HL-60/S4 (cell line): ENCODE results near the gene ZNF567.
"Not testable (repeated sequence)": the region's sequence is repeated elsewhere in the genome, so short reads cannot be mapped to it uniquely, and the experiment has no call there.

ENCODE experiments used
- in situ Hi-C: fragments of 300-500 bp; cut with MboI; formaldehyde crosslinking; loops from 2 replicates; pipeline ENCODE4 v1.14.3; 2022; ENCODE audit warnings: low sequenced_read_pairs

ZNF567 gene

DNA sequence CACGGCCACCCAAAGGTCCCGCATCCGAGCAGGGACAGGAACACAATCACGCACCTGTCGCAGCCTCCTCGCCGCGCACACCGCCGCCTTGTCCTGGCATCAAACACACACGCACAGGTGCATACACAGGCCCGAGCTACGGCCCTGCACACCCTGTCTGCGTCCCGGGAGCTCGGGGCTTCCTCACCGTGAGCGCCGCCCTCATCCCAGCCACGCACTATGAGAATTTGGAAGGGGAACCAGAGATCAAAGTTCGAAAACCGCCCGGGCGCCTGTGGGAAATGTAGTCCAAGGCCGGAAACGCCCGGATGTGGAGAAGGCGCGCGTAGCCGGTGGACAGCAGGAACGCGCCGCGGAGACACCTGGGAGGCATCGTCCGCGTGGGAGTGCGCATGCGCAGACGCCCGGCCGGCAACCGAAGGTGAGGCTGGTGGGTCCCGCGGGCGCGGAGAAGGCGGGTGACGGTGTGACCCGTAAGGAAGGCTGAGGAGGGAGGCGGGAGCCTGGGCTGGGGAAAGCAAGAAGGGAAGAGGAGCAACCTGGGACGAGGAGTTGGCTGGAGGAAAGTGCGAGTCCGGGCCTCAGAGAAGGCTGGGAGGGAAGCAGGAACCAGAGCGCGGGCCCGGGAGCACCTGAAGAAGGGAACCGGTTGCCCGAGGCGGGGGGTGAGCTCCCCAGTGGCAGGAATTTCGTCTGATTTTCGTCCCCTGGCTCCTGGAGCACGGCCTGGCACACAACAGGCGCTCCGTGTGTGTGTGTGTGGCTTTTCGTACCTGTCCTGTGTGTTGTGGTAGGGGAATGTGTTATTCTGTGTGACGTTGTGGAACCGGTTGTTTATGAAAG is at the start of gene ZNF567:
ZNF567 (plus strand) TSS at position 399 of the 843 bp plus-strand sequence. CDS start 7,256 bp downstream, outside the sequence.
- in situ Hi-C loops, result no loop called here

DNA sequence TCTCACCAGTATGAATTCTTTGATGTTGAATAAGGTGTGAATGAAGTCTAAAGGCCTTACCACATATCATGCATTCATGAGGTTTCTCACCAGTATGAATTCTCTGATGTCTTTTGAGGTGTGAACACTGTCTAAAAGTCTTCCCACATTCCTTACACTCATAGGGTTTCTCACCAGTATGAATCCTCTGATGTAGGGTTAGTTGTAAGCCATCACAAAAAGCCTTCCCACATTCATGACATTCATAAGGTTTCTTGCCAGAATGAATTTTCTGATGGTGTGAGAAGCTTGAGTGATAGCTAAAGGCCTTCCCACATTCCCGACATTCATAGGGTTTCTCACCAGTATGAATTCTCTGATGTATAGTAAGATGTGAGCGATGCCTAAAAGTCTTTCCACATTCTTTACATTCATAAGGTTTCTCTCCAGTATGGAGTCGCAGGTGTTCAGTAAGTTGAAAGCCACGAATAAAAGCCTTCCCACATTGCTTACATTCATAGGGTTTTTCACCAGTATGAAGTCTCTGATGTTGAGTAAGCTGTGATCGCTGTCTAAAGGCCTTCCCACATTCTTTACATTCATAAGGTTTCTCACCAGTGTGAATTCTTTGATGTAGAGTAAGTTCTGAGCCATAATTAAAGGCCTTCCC is 48.4 kb upstream of the ZNF567 start:
- in situ Hi-C loops, result no loop called here

DNA sequence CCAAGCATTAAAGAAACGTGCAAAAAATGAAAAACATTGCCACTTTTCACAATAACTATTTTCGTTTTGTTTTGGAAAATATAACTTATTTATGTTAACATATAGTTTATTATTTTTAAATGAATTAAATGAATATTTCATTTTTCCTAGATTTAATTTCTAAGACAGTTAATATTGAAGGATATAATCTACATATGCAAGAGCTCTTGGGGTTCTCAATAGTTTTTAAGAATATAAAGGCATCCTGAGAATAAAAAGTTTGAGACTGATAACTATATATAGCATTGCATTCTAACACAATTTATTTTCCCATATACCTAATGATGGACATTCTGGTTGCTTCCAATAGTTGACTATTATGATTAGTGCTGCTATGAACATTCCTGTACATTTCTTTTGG is 40.7 kb upstream of the ZNF567 start:
- in situ Hi-C loops, result no loop called here

DNA sequence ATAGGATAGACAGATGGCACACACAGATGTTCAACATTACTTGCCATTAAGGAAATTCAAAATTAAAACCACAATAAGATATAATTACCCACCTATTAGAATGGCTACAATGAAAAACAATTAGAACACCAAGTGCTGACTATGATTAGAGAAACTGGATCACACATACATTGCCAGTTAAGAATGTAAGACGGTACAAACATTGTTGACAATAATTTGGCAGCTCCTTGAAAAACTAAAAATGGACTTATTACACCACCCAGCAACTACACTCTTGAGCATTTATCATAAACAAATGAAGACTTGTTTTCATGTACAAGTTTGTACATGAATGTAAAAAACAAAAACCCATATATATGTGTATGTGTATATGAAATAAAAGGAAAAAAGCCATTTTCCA is 34.5 kb upstream of the ZNF567 start:
- in situ Hi-C loops, result no loop called here

DNA sequence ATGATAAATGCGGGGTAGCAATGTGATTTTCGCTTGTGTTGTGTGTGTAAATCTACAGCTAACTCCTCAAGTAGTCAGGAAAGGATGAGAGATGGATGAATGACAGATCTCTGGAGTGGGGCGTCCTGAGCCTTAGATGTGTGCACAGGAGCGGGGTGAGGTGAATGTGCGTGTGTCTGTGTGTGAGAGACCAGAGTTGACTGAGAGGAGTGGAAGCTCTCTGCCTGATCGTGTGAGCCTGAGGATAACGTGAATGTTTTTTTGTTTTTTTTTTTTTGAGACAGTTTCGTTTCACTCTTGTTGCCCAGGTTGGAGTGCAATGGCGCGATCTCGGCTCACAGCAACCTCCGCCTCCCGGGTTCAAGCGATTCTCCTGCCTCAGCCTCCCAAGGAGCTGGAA is 21.6 kb upstream of the ZNF567 start:
- in situ Hi-C loops, result no loop called here

DNA sequence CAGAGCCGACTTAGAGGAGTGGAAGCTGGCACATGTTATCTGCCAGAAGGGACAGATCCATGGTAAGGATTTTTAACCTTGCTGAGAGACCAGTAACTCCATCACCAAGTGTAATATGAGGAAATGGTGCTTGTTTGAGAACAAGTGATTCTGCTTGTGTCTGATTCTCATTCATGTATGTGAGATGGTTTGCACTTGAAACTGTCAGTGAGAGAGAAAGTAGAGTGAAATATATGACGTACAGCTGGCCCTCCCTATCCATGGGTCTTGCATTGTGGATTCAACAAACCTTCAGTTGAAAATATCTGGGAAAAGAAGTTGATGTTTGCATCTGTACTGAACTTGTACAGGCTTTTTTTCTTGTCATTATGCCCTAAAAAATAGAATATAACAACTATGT is 18.8 kb upstream of the ZNF567 start:
- in situ Hi-C loops, result no loop called here

DNA sequence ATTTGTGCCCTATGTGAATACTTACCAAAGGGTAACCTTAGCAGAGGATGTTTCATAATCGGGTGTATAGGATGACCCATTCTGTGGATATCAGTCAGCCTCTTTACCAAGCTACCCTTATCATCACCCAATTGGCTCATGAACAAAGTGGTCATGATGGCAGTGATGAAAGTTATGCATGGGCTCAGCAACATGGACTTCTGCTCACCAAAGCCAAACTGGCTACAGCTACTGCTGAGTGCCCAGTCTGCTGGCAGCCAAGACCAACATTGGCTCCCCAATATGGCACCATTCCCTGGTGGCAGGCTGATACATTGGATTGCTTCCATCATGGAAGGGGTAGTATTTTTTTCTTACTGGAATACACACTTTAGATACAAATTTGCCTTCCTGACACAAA is 15.0 kb upstream of the ZNF567 start:
- in situ Hi-C loops, result no loop called here

DNA sequence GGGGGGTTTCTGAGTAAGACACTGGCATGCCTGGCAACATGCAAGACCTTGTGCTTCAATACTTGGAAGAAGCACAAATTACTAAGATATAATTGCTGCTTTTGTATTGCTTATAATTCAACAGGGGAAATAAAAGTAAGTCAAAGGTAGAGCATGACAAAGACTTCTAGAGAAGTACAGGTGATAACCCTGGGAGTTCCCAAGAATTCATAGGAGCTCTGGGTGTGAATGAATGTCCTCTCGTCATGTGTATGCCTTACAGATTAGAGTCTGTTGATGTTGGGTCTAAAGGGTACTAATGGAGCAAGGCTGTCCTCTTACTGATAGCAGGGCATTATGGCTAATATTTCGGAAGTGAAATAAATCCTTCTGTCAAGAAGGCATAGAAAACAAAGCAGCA is 13.2 kb upstream of the ZNF567 start:
- in situ Hi-C loops, result no loop called here

DNA sequence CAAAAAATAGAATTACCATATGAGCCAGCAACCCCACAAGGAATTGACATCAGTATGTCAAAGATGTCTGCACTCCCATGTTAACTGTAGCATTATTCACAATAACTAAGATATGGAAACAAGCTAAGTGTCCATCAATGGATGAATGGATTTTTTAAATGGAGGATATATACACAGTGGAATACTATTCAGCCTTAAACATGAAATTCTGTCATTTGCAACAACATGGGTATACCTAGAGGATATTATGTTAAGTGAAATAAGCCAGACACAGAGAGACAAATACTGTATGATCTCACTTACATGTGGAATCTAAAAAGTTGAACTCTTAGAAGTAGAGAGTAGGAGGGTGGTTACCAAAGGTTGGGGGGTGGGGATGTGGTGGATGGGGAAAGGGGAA is 8.0 kb upstream of the ZNF567 start:
- in situ Hi-C loops, result no loop called here

DNA sequence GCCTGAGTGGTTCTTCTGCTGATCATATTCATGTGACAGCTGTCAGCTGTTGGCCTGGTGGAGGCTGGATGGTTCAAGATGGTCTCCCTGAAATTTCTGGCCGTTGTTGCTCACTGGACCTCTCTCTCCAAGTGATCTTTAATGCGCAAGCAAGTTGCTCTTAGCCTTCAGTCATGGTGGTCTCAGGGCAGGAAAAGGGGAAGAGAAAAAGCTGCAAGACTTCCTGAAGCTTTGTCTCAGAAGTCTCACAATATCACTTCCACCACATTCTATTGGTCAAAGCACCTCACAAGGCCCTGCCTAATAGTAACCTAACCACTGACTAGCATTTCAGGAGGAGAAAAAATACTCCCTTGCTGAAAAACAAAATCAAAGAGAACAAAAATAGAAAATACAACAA is 1.6 kb upstream of the ZNF567 start:
- in situ Hi-C loops, result no loop called here

DNA sequence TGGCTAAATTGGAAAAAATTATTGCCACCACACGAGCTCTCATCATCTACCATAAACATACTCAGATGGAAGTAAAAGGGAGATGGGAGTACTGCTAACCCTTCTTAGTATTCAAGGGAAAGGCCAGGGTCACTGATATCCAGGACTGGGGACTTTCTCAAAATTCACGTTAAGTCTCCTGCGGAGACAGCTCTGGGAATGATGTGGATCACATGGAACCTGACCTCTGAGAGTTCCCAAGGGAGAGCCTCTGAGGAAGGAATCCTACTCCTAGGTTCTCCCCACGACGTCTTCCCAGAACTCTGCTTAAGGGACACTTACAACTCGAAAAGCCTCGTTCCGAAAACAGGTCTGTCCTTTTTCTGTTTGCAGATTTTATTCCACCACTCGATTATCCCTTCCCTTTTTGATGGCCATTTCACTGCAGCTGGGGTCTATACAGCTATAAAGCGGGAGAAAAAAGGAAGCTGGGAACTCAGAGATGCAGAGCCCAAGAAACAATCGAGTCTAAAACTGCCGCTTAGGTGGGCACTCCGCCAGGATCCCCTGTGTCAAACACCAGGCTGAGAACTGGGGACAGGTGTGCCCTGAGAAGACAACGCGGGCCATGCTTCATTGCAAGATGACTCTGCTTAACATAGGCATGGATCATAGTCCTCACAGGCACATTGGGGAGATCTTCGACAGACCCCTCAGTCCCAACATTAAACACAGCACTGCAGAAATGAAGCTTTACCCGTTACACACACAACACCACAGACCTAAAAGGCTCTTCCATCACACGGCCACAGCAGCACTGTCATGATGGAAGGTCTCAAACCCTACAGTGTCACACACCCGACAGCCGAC is 823 bp upstream of the ZNF567 start:
- in situ Hi-C loops, result no loop called here

DNA sequence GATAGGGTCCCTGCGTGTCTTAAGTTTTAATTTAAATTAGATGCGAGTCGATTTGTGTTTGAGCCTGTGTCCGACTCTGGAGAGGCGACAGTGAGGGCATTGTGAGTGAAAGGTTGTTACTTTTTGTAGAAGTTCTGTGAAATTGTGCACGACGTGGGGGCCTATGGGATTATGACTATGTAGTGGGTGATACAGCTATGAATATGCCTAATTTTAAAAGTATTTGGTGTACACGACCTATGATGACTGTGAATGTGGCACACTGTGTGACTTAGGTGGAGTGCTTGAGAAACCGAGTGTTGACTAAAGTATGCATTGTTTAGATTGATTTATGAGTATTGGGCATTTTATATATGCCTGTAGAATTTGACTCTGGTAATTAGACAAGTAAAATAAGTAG is 646 bp downstream of the ZNF567 start:
- in situ Hi-C loops, result no loop called here

DNA sequence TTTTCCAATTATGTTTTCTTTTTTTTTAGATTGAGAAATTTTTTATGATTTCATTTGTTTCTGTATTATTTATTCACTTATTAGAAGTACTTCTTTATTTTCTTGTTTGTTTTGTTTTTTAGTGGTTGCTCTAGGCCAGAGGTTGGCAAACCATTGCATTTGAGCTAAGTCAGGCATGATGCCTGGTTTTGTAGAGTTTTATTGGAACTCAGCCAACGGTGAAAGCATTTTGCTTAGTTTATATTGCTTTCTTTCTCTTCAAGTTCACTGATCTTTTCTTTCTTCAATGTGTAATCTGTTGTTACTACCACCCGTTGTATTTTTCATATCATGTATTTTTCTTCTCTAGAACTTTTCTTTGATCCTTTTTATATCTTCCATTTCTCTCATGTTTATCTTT is 19.7 kb downstream of the ZNF567 start:
- in situ Hi-C loops, result no loop called here

DNA sequence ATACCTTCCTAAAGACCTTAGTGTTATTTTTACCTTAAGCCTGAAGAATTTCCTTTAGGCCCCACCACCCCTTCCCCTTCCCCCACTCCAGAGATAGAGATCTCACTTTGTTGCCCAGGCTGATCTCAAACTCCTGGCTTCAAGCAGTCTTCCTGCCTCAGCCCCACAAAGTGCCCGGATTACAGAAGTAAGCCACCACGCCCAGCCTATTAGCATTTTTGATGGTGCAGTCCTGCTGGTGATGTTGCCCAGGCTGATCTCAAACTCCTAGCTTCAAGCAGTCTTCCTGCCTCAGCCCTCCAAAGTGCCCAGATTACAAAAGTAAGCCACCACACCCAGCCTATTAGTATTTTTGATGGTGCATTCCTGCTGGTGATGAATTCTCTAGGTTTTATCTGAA is 22.0 kb downstream of the ZNF567 start:
- in situ Hi-C loops, result no loop called here

DNA sequence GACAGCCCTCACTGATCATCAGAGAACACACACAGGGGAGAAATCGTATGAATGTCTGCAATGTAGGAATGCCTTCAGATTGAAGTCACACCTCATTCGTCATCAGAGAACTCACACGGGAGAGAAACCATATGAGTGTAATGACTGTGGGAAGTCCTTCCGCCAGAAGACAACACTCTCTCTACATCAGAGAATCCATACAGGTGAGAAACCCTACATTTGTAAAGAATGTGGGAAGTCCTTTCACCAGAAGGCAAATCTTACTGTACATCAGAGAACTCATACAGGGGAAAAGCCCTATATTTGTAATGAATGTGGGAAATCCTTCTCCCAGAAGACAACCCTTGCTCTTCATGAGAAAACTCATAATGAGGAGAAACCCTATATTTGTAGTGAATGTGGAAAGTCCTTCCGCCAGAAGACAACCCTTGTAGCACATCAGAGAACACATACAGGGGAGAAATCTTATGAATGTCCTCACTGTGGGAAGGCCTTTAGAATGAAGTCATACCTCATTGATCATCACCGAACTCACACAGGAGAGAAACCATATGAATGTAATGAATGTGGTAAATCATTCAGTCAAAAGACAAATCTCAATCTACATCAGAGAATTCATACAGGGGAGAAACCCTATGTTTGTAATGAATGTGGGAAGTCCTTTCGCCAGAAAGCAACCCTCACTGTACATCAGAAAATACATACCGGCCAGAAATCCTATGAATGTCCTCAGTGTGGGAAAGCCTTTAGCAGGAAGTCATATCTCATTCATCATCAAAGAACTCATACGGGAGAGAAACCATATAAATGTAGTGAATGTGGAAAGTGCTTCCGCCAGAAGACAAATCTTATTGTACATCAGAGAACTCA is 32.5 kb downstream of the ZNF567 start:
- in situ Hi-C loops, result no loop called here

DNA sequence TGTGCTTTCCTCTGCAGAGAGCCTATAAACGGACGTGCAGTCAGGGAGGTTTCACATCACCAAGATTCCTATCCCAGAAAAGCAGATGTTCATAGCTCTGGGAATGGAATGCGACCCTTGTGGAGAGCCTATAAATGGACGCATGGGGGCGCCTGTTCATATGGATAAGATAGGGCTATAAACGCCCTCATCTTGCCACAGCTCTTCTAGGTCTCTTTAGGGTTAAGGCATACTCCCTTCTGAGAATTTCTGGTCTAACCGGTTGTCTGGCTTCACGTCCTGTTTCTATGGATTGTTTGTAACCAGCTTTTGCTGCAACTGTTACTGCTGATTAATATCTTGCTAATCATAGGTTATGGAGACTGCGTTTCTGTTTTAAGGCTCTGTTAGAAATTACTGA is 48.8 kb downstream of the ZNF567 start:
- in situ Hi-C loops, result not testable (repeated sequence)

DNA sequence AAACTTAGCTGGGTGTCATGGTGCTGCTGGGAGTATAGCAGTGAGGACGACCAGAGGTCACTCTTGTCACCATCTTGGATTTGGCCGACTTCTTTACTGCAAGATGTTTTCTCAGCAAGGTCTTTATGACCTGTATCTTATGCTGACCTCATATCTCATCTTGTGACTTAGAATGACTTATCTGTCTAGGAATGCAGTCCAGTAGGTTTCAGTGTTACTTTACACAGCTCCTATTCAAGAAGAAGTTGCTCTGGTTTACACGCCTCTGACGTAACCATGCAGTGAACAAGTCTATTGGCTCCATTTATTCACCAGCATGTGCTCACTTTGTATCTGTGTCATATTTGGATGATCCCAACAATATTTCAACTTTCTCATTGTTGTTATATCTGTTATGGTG is 58.5 kb downstream of the ZNF567 start:
- in situ Hi-C loops, result no loop called here

DNA sequence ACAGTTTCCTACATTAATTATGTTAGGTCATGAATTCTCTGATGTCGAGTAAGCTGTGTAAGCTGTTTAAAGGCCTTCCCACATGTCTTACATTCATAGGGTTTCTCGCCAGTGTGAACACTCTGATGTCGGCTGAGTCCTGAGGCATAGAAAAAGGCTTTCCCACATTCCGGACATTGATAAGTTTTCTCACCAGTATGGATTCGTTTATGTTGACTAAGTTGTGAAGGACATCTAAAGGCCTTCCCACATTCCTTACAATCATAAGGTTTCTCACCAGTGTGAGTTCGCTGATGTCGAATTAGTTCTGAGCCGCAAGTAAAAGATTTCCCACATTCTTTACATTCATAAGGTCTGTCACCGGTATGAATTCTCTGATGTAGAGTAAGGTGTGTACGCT is 60.3 kb downstream of the ZNF567 start:
- in situ Hi-C loops, result no loop called here

DNA sequence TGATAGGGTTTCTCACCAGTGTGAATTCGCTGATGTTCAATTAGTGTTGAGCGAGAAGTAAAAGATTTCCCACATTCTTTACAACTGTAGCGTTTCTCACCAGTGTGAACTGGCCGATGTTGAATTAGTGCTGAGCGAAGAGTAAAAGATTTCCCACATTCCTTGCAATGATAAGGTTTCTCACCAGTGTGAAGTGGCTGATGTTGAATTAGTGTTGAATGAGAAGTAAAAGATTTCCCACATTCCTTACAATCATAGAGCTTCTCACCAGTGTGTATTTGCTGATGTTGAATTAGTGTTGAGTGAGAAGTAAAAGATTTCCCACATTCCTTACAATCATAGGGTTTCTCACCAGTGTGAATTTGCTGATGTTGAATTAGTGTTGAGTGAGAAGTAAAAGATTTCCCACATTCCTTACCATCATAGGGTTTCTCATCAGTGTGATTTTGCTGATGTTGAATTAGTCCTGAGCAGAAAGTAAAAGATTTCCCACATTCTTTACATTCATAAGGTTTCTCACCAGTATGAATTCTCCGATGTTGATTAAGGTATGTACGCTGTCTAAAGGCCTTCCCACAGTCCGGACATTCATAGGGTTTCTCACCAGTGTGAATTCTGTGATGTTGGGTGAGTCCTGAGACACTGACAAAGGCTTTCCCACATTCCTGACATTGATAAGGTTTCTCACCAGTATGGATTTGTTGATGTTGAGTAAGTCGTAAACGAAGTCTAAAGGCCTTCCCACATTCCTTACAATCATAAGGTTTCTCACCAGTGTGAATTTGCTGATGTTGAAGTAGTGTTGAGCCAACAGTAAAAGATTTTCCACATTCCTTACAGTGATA is 61.2 kb downstream of the ZNF567 start:
- in situ Hi-C loops, result no loop called here

DNA sequence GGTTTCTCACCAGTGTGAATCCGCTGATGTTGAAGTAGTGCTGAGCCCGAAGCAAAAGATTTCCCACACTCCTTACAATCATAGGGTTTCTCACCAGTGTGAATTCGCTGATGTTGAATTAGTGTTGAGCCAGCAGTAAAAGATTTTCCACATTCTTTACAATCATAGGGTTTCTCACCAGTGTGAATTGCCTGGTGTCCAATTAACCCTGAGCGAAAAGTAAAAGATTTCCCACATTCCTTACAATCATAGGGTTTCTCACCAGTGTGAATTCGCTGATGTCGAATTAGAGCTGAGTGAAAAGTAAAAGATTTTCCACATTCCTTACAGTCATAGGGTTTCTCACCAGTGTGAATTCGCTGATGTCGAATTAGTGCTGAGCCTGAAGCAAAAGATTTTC is 62.2 kb downstream of the ZNF567 start:
- in situ Hi-C loops, result not testable (repeated sequence)
